Natural killer cell treated with Interleukin-12 subunit alpha and Interleukin-12 subunit beta and Interleukin-15 and Interleukin-18, amount 100 ng/mL, for 72 hours (primary cell): ENCODE data around the gene CDK5RAP2. TPM values are rescaled to one million over a fixed set of nuclear protein-coding genes. Genes with fewer than 3 reads are reported as not detected.

ENCODE experiments used
- ATAC-seq, 2 donors: fragments of 150-1000 bp; cut with Tn5 transposase in 1 of 2; sonication (Bioruptor Pico), chemical (Tn5 transposase) in 1 of 2; 2 replicates each; pipeline ENCODE4 v1.10.0; 2021
- DNase-seq: peaks from one replicate; pipeline ENCODE4 v3.0.0; 2022; ENCODE audit warnings: low spot score
- H3K27ac Mint-ChIP-seq, 2 donors: 1 replicate in 1 of 2; 2 replicates in 1 of 2; pipeline ENCODE4 v1.8.0; 2022; ENCODE audit warnings: mixed read lengths in 2 of 2, mild to moderate bottlenecking in 1 of 2, moderate library complexity in 1 of 2
- H3K27me3 Mint-ChIP-seq, 2 donors: 1 replicate in 1 of 2; 2 replicates in 1 of 2; pipeline ENCODE4 v1.8.0; 2022; ENCODE audit warnings: mixed read lengths in 2 of 2
- H3K36me3 Mint-ChIP-seq: one replicate; pipeline ENCODE4 v1.8.0; 2022; ENCODE audit warnings: mixed read lengths
- H3K4me1 Mint-ChIP-seq, 2 donors: 1 replicate in 1 of 2; 2 replicates in 1 of 2; pipeline ENCODE4 v1.8.0; 2022; ENCODE audit warnings: low read depth in 2 of 2, mixed read lengths in 2 of 2, mild to moderate bottlenecking in 1 of 2
- H3K4me3 Mint-ChIP-seq: one replicate; pipeline ENCODE4 v1.8.0; 2022; ENCODE audit warnings: mixed read lengths
- H3K9me3 Mint-ChIP-seq: 2 replicates; pipeline ENCODE4 v1.8.0; 2022; ENCODE audit warnings: mixed read lengths
- total RNA-seq, 2 donors: library from RNA; stranded (reverse); gene quantifications; one replicate each; pipeline ENCODE4 v1.2.3, GENCODE V29; 2022

The CDK5RAP2 gene
- total RNA-seq, 2 donors from 2014 or later: 73.4 to 124 TPM

DNA sequence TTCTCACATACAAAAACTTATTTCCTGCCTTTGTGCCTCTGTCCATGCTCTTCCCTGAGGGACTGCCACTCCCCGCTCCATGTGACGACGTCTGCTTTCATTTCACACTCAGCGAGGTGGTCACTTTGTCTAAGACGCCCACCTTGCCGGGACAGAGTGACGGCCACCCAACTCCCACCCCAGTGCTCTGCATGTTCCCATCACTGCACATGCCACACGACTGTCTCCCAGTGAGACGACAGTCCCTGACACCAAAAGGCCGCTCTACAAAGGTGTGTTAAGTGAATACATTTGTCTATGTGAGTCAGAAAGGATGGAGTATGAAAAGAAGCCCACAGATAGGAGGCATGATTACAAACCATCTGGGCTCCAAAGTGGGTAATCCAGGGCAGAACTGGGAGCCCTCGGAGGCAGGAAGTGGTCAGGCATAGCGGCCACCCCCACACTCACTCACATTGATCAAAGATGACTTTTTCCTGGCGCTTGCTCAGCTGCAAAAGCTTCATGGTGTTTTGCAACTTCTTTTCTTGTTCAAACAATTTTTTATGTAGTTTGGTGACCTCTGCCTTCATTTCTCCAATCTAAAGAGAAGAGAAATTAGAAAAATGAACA is 185.8 kb downstream of the CDK5RAP2 start:
- H3K27ac Mint-ChIP-seq: peak overlapping the region; percentile 91 to 92
- H3K27me3 Mint-ChIP-seq: no peaks in the 10 kb centered on the region

DNA sequence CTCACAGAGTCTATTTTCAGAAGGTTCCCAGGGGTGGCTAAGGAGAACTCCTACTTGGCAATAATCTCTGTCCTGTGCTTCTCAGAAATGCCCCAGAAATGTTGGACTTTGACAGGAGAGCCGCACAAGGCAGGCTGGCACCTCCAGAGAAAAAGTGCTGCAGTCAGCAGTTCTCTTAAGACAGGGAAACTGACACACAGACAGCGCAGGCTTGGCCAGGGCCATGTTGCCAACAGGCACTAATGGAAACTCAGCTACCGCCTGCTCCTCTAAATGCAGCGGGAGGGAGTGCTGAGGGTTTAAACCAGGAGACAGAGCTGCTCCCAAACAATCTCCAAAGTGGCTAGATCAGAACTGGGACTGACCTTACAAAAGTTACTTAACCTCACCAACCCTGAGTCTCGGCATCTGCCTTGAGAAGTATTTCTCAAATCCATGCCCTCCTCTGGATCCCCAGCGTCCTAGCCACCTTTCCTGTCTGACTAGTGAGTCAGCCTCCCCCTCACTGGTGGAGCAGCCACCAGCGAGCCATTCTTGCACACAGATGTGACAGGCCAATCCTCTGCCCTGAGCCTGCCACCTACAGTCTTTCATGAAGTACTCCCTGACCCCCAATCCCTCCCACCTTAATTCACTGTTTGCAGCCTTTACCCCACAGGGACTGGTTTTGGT is 186.4 kb downstream of the CDK5RAP2 start:
- Mint-ChIP-seq H3K27ac (peak overlapping the region; percentile 91 to 92), H3K9me3 (no peaks in the 10 kb centered on the region), H3K36me3 (peaks cover 24% of the 10 kb centered on the region), H3K4me3 (peak overlapping the region; percentile 89), H3K4me1 (peaks cover 25 to 34% of the 10 kb centered on the region in 2 donors), H3K27me3 (no peaks in the 10 kb centered on the region)
- ATAC-seq (peak; percentile 69 to 76), DNase-seq (peak; percentile 60)

More for the DNA sequence above, 185.8 kb downstream of the CDK5RAP2 start:
- H3K36me3 Mint-ChIP-seq: peaks cover 26% of the 10 kb centered on the region
- DNase-seq (peak; percentile 84), ATAC-seq (peak; percentile 81 to 86)
- H3K9me3 Mint-ChIP-seq: no peaks in the 10 kb centered on the region
- peak overlapping the region; percentile 89 for H3K4me3 Mint-ChIP-seq
- H3K4me1 Mint-ChIP-seq: peaks cover 29 to 34% of the 10 kb centered on the region in 2 donors

GRCh38 chr9:120392711-120393110 is 187.3 kb downstream of the CDK5RAP2 start:
- Mint-ChIP-seq H3K4me3 (no peak overlapping the region), H3K27ac (peak overlapping the region; percentile 91 to 92), H3K4me1 (peaks cover 24 to 31% of the 10 kb centered on the region in 2 donors), H3K36me3 (peaks cover 21% of the 10 kb centered on the region), H3K27me3 (no peaks in the 10 kb centered on the region), H3K9me3 (no peaks in the 10 kb centered on the region)
- DNase-seq (no peak), ATAC-seq (no peak)

DNA sequence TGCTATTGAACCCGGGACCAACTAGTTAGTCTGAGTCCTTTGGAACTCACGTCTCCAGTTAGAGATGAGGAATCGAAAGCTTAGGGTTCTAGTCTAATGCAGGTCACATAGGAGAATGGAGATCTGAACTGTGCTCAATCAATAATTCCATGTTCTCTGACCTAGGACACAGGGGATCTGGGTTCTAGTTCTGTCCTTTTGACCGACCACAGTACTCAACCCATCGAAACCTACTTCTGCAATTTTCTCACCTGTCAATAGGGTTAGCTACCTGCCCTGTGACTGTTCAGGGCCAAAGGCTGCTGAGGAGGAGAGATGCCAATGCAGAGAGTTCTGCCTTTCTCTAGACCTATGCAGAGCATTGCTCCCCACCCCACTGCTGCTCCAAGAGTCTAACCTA is 187.7 kb downstream of the CDK5RAP2 start:
- Mint-ChIP-seq H3K36me3 (peaks cover 20% of the 10 kb centered on the region), H3K9me3 (no peaks in the 10 kb centered on the region), H3K4me3 (no peak overlapping the region), H3K27me3 (no peaks in the 10 kb centered on the region), H3K4me1 (peaks cover 24 to 30% of the 10 kb centered on the region in 2 donors), H3K27ac (peak overlapping the region in 1 of 2 donors; percentile 92)
- ATAC-seq: no peak
- DNase-seq: no peak

GRCh38 chr9:120391691-120392090 is 188.3 kb downstream of the CDK5RAP2 start:
- DNase-seq (no peak), ATAC-seq (no peak)
- H3K27ac Mint-ChIP-seq: no peak overlapping the region
- H3K36me3 Mint-ChIP-seq: peaks cover 20% of the 10 kb centered on the region
- peaks cover 22 to 28% of the 10 kb centered on the region in 2 donors for H3K4me1 Mint-ChIP-seq
- no peak overlapping the region for H3K4me3 Mint-ChIP-seq
- no peaks in the 10 kb centered on the region for H3K27me3 Mint-ChIP-seq
- H3K9me3 Mint-ChIP-seq: no peaks in the 10 kb centered on the region

DNA sequence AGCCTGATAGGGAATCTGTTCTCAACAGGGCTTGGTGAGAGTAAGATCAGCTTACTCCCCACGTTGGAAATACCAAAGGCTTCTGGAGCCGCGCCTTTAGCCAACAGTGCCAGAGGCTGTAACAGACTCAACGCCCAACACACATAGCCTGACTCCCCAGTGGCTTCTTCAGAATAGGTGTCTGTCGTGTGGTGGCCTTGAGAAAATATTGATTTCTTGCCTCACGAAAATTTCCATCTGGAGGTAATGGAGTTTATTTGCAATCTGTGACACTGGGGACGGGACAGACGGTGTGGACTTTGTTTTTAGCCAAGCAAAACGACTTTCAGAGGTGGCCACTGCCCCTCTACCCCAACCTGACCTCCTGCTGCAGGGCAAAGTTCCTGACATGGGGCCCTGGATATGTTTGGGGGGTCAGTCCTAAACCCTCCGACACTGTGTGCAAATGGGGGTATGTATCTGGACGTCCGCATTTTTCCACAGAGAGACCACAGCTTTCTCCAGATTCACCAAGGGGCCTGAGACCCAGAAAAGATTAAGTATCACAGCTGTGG is 189.3 kb downstream of the CDK5RAP2 start:
- Mint-ChIP-seq H3K9me3 (no peaks in the 10 kb centered on the region), H3K36me3 (peaks cover 20% of the 10 kb centered on the region)

GRCh38 chr9:120389867-120390266 is 190.1 kb downstream of the CDK5RAP2 start:
- Mint-ChIP-seq H3K27me3 (no peaks in the 10 kb centered on the region), H3K4me1 (peaks cover 15 to 20% of the 10 kb centered on the region in 2 donors), H3K27ac (no peak overlapping the region), H3K9me3 (no peaks in the 10 kb centered on the region), H3K36me3 (peaks cover 20% of the 10 kb centered on the region), H3K4me3 (no peak overlapping the region)
- DNase-seq (no peak), ATAC-seq (no peak)

More for the DNA sequence above, 189.3 kb downstream of the CDK5RAP2 start:
- Mint-ChIP-seq H3K27me3 (no peaks in the 10 kb centered on the region), H3K4me3 (no peak overlapping the region), H3K27ac (no peak overlapping the region), H3K4me1 (peaks cover 16 to 21% of the 10 kb centered on the region in 2 donors)
- no peak for ATAC-seq
- no peak for DNase-seq

- Mint-ChIP-seq H3K27me3 (no peaks in the 10 kb centered on the region), H3K9me3 (no peaks in the 10 kb centered on the region), H3K27ac (no peak overlapping the region), H3K4me1 (peaks cover 9 to 14% of the 10 kb centered on the region in 2 donors), H3K36me3 (peaks cover 15% of the 10 kb centered on the region), H3K4me3 (no peak overlapping the region)
- DNase-seq (no peak), ATAC-seq (no peak)
These were observed 190.7 kb downstream of the CDK5RAP2 start for GRCh38 chr9:120389300-120389699.

- H3K4me1 Mint-ChIP-seq: peaks cover 0 to 5% of the 10 kb centered on the region in 2 donors
- no peak overlapping the region for H3K4me3 Mint-ChIP-seq
- peaks cover 10% of the 10 kb centered on the region for H3K36me3 Mint-ChIP-seq
- ATAC-seq (no peak), DNase-seq (no peak)
- no peaks in the 10 kb centered on the region for H3K27me3 Mint-ChIP-seq
- no peaks in the 10 kb centered on the region for H3K9me3 Mint-ChIP-seq
- no peak overlapping the region for H3K27ac Mint-ChIP-seq
These were observed 191.7 kb downstream of the CDK5RAP2 start for GRCh38 chr9:120388003-120388855.

- no peaks in the 10 kb centered on the region for H3K4me1 Mint-ChIP-seq
These were observed 192.5 kb downstream of the CDK5RAP2 start for GRCh38 chr9:120387257-120388002.

DNA sequence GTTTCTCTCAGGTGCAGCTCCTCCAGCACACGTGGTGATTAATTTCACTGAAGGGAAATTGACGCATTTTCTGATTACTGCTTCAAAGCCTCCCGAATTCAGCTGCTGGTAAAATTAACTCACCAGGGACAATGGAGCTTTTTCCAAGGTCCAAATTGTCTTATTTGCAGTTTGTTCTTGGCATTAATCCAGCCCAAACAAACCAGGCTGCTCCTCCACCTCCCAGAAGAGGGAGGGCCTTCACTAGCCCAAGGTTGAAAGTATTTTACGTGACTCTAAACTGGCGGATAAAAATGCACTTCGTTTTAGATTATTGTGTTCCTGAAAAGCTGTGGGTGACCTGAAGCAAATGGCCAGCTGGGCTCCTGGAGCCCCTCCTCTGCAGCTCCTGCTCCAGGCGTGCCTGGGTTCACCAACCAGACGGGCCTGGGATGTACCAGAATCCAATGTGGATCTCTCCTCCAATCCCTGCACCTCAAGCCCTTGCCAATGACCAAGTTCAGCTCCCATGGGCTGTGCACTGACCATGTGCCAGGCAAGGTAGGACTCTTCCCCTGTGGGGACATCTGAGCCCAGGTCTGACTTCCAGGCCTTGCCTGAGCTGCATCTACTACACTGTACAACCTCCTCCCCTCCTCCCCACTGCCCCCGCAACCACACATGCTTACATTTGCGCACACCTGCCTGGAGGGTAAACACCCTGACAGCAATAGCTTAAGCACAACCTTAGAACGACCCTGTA is 193.4 kb downstream of the CDK5RAP2 start:
- Mint-ChIP-seq H3K27me3 (no peaks in the 10 kb centered on the region), H3K27ac (no peak overlapping the region), H3K36me3 (peaks cover 6% of the 10 kb centered on the region), H3K4me3 (no peak overlapping the region), H3K9me3 (no peaks in the 10 kb centered on the region), H3K4me1 (no peaks in the 10 kb centered on the region)
- DNase-seq: no peak
- peak in 1 of 2 donors; percentile 36 for ATAC-seq

More at GRCh38 chr9:120387257-120388002, 192.5 kb downstream of the CDK5RAP2 start:
- H3K36me3 Mint-ChIP-seq: peaks cover 6% of the 10 kb centered on the region
- no peak overlapping the region for H3K4me3 Mint-ChIP-seq
- H3K9me3 Mint-ChIP-seq: no peaks in the 10 kb centered on the region
- DNase-seq (no peak), ATAC-seq (no peak)
- H3K27me3 Mint-ChIP-seq: no peaks in the 10 kb centered on the region
- H3K27ac Mint-ChIP-seq: no peak overlapping the region

- H3K27me3 Mint-ChIP-seq: no peaks in the 10 kb centered on the region
- H3K27ac Mint-ChIP-seq: no peak overlapping the region
These were observed 194.2 kb downstream of the CDK5RAP2 start for GRCh38 chr9:120385606-120386389.

More at GRCh38 chr9:120385606-120386389, 194.2 kb downstream of the CDK5RAP2 start:
- no peaks in the 10 kb centered on the region for H3K9me3 Mint-ChIP-seq
- no peaks in the 10 kb centered on the region for H3K4me1 Mint-ChIP-seq
- no peak overlapping the region for H3K4me3 Mint-ChIP-seq
- ATAC-seq: no peak
- peaks cover 6% of the 10 kb centered on the region for H3K36me3 Mint-ChIP-seq
- no peak for DNase-seq
